ENCODE results near the gene ADCY9.

ADCY9 gene

GRCh38 chr16:3993052-3993785, 123.0 kb downstream of the ADCY9 start:
- TF ChIP-seq HOXD13 (CRISPR knock-in tag; IDR thresholded peaks at IDR 0.05; ENCODE audit: borderline replicate concordance) (no peak), ZSCAN30 (tag by site-specific recombination; IDR thresholded peaks at IDR 0.05) (no peak), CTCF (tag by site-specific recombination; IDR thresholded peaks at IDR 0.05) (no peak), MZF1 (tag by site-specific recombination; IDR thresholded peaks at IDR 0.05; ENCODE audit: borderline replicate concordance) (no peak), ELK4 (IDR thresholded peaks at IDR 0.05; ENCODE audit: borderline replicate concordance, low read depth, low read length) (no peak)
- ChIA-PET CTCF (no interaction called here), POLR2A (interaction anchor here (0.5 kb wide), 1 partner anchor 33 kb away, joined by 5 read pairs; no protein-coding TSS in a partner anchor)
- no peak overlapping the region for H3K27ac ChIP-seq (ENCODE audit: extremely low read depth, low read depth, low read length)
- peaks cover 0 to 9% of the 10 kb centered on the region in 2 experiments; a peak in 1 of 3 replicates for H3K36me3 ChIP-seq (ENCODE audit: control insufficient read depth in 2 of 2, insufficient read depth in 1 of 2, low read length in 2 of 2)
- H3K4me3 ChIP-seq (ENCODE audit: low read depth, low read length) = no peak overlapping the region
- no peaks in the 10 kb centered on the region for H3K9me3 ChIP-seq (ENCODE audit: control insufficient read depth, insufficient read depth, low read depth, low read length)
- no peaks in the 10 kb centered on the region for H3K4me1 ChIP-seq (ENCODE audit: control insufficient read depth, insufficient read depth, low read length)

GRCh38 chr16:3992297-3993051, 123.8 kb downstream of the ADCY9 start:
- Histone ChIP-seq H3K36me3 (ENCODE audit: control insufficient read depth in 2 of 2, insufficient read depth in 1 of 2, low read length in 2 of 2) (peaks cover 0 to 10% of the 10 kb centered on the region in 2 experiments; a peak in 1 of 3 replicates), H3K27ac (ENCODE audit: extremely low read depth, low read depth, low read length) (no peak overlapping the region), H3K4me1 (ENCODE audit: control insufficient read depth, insufficient read depth, low read length) (no peaks in the 10 kb centered on the region), H3K4me3 (ENCODE audit: low read depth, low read length) (no peak overlapping the region), H3K9me3 (ENCODE audit: control insufficient read depth, insufficient read depth, low read depth, low read length) (no peaks in the 10 kb centered on the region)
- POLR2A ChIA-PET = interaction anchor here (0.5 to 0.7 kb wide), 2 partner anchors 34 to 202 kb away, joined by 5 to 8 read pairs; no protein-coding TSS in a partner anchor
- CTCF ChIA-PET = interaction anchor here (0.6 kb wide), 3 partner anchors 98 to 410 kb away, joined by 3 to 5 read pairs (median 3); no protein-coding TSS in a partner anchor
- TF ChIP-seq ZBTB21 (tag by site-specific recombination; IDR thresholded peaks at IDR 0.05) (no peak), PRDM10 (tag by site-specific recombination; IDR thresholded peaks at IDR 0.05) (peak; percentile 48)

- Histone ChIP-seq H3K27ac (ENCODE audit: extremely low read depth, low read depth, low read length) (no peak overlapping the region), H3K9me3 (ENCODE audit: control insufficient read depth, insufficient read depth, low read depth, low read length) (no peaks in the 10 kb centered on the region), H3K36me3 (ENCODE audit: control insufficient read depth in 2 of 2, insufficient read depth in 1 of 2, low read length in 2 of 2) (peaks cover 0 to 11% of the 10 kb centered on the region in 2 experiments; a peak in 1 of 3 replicates), H3K4me1 (ENCODE audit: control insufficient read depth, insufficient read depth, low read length) (no peaks in the 10 kb centered on the region), H3K4me3 (ENCODE audit: low read depth, low read length) (no peak overlapping the region)
- ChIA-PET CTCF (interaction anchor here (0.6 kb wide), 1 partner anchor 128 kb away, joined by 3 read pairs; no protein-coding TSS in a partner anchor), POLR2A (interaction anchor here (0.8 kb wide), 1 partner anchor 1979 kb away, joined by 3 read pairs; no protein-coding TSS in a partner anchor)
- TF ChIP-seq ZNF776 (tag by site-specific recombination; IDR thresholded peaks at IDR 0.05; ENCODE audit: borderline replicate concordance) = no peak
- TF ChIP-seq ZNF837 (tag by site-specific recombination; IDR thresholded peaks at IDR 0.05) = no peak
- TF ChIP-seq ZNF76 (tag by site-specific recombination; IDR thresholded peaks at IDR 0.05; ENCODE audit: borderline replicate concordance, low read depth) = no peak
- no peak for TF ChIP-seq ZNF658 (tag by site-specific recombination; IDR thresholded peaks at IDR 0.05)
- no peak for TF ChIP-seq ZNF621 (tag by site-specific recombination; IDR thresholded peaks at IDR 0.05)
- TF ChIP-seq YY2 (tag by site-specific recombination; IDR thresholded peaks at IDR 0.05) = no peak
- TF ChIP-seq ZBTB20 (tag by site-specific recombination; IDR thresholded peaks at IDR 0.05) = no peak
- TF ChIP-seq ZNF707 (tag by site-specific recombination; IDR thresholded peaks at IDR 0.05) = no peak
- TF ChIP-seq ZBTB44 (tag by site-specific recombination; IDR thresholded peaks at IDR 0.05) = no peak
- no peak for TF ChIP-seq SP7 (tag by site-specific recombination; IDR thresholded peaks at IDR 0.05)
- no peak for TF ChIP-seq ZNF768 (tag by site-specific recombination; IDR thresholded peaks at IDR 0.05)
- TF ChIP-seq ZNF324 (tag by site-specific recombination; IDR thresholded peaks at IDR 0.05) = no peak
- TF ChIP-seq ZNF558 (tag by site-specific recombination; IDR thresholded peaks at IDR 0.05) = no peak
Observed at GRCh38 chr16:3988824-3989223, 127.4 kb downstream of the ADCY9 start.
